Measurements from ENCODE around the gene NDST4. TPM values are rescaled to one million over a fixed set of nuclear protein-coding genes. Genes with fewer than 3 reads are reported as not detected.

The NDST4 gene
- total RNA-seq, 4 donors from 2014 or later = not detected

GRCh38 chr4:114791976-114792375 is 321.4 kb downstream of the NDST4 start:
- intact Hi-C loops (cut with DNase I) = no loop called here
- H3K36me3 ChIP-seq = no peaks in the 10 kb centered on the region
- H3K27ac ChIP-seq = no peak overlapping the region
- no peak for TF ChIP-seq POLR2A (IDR thresholded peaks at IDR 0.05)
- no peak for TF ChIP-seq CTCF (IDR thresholded peaks at IDR 0.05)
- no peaks in the 10 kb centered on the region for H3K27me3 ChIP-seq
- H3K9me3 ChIP-seq = no peaks in the 10 kb centered on the region
- H3K4me3 ChIP-seq = no peak overlapping the region
- no peak for DNase-seq
- WGBS, 2 donors = 76 to 82% methylated on average over 5 of the region's 5 CpGs
- H3K4me1 ChIP-seq = no peaks in the 10 kb centered on the region

- Histone ChIP-seq H3K27ac (no peak overlapping the region), H3K27me3 (no peaks in the 10 kb centered on the region), H3K4me1 (no peaks in the 10 kb centered on the region), H3K36me3 (no peaks in the 10 kb centered on the region), H3K4me3 (no peak overlapping the region), H3K9me3 (no peaks in the 10 kb centered on the region)
- TF ChIP-seq POLR2A (IDR thresholded peaks at IDR 0.05) = no peak
- no peak for TF ChIP-seq CTCF (IDR thresholded peaks at IDR 0.05)
- intact Hi-C loops (cut with DNase I) = no loop called here
- no peak for DNase-seq
These were observed 327.9 kb downstream of the NDST4 start for GRCh38 chr4:114785570-114785969.

GRCh38 chr4:114783215-114783595 is 330.2 kb downstream of the NDST4 start:
- H3K4me1 ChIP-seq = no peaks in the 10 kb centered on the region
- DNase-seq = no peak
- no peaks in the 10 kb centered on the region for H3K27me3 ChIP-seq
- no peaks in the 10 kb centered on the region for H3K9me3 ChIP-seq
- 58 to 60% methylated on average over 3 of the region's 3 CpGs for WGBS, 2 donors
- no peaks in the 10 kb centered on the region for H3K36me3 ChIP-seq
- TF ChIP-seq POLR2A (IDR thresholded peaks at IDR 0.05) (no peak), CTCF (IDR thresholded peaks at IDR 0.05) (no peak)
- H3K4me3 ChIP-seq = no peak overlapping the region
- intact Hi-C loops (cut with DNase I) = no loop called here
- H3K27ac ChIP-seq = no peak overlapping the region

- Histone ChIP-seq H3K27ac (no peak overlapping the region), H3K36me3 (no peaks in the 10 kb centered on the region), H3K27me3 (no peaks in the 10 kb centered on the region), H3K4me3 (no peak overlapping the region), H3K9me3 (no peaks in the 10 kb centered on the region), H3K4me1 (no peaks in the 10 kb centered on the region)
- WGBS, 2 donors = 41 to 65% methylated on average over 6 of the region's 6 CpGs
- intact Hi-C loops (cut with DNase I) = no loop called here
- DNase-seq = no peak
- TF ChIP-seq POLR2A (IDR thresholded peaks at IDR 0.05) = no peak
- TF ChIP-seq CTCF (IDR thresholded peaks at IDR 0.05) = no peak
These were observed 330.8 kb downstream of the NDST4 start for GRCh38 chr4:114782415-114783214.

GRCh38 chr4:114780205-114780604 is 333.2 kb downstream of the NDST4 start:
- TF ChIP-seq CTCF (IDR thresholded peaks at IDR 0.05) (no peak), POLR2A (IDR thresholded peaks at IDR 0.05) (no peak)
- H3K4me1 ChIP-seq = no peaks in the 10 kb centered on the region
- H3K36me3 ChIP-seq = no peaks in the 10 kb centered on the region
- WGBS, 2 donors = 69% methylated on average over 1 of the region's 1 CpG; no CpG with 5 or more reads in 1 of the 2 donors
- DNase-seq = no peak
- H3K4me3 ChIP-seq = no peak overlapping the region
- no peak overlapping the region for H3K27ac ChIP-seq
- H3K27me3 ChIP-seq = no peaks in the 10 kb centered on the region
- H3K9me3 ChIP-seq = no peaks in the 10 kb centered on the region
- intact Hi-C loops (cut with DNase I) = no loop called here

Small RNA genes lying within 50 kb of the gene (small RNA-seq; reads per million reads assigned to genes)
- gene RN7SL808P = 0 reads per million in 4 donors
